Measurements from ENCODE around the gene TCF4. TPM values are rescaled to one million over a fixed set of nuclear protein-coding genes. Genes with fewer than 3 reads are reported as not detected.
A peak's percentile ranks its signal among the peaks of the same experiment; 100 is the strongest.

TCF4 gene
- total and polyA plus RNA-seq, 2 donors: 46.3 to 464 TPM

GRCh38 chr18:55457028-55457427 lies 131.0 kb downstream of the TCF4 start:
- Histone ChIP-seq H3K27ac (ENCODE audit: low read depth) (no peak overlapping the region), H3K36me3 (ENCODE audit: insufficient read depth) (no peaks in the 10 kb centered on the region), H3K4me1 (ENCODE audit: insufficient read depth) (no peaks in the 10 kb centered on the region), H3K4me3 (ENCODE audit: low read depth, low read length) (no peak overlapping the region)
- DNase-seq (ENCODE audit: extremely low spot score): no peak
- 73% methylated on average over 2 of the region's 2 CpGs for WGBS

- Histone ChIP-seq H3K4me3 (ENCODE audit: low read depth, low read length) (no peak overlapping the region), H3K36me3 (ENCODE audit: insufficient read depth) (no peaks in the 10 kb centered on the region), H3K4me1 (ENCODE audit: insufficient read depth) (peaks cover 2% of the 10 kb centered on the region), H3K27ac (ENCODE audit: low read depth) (no peak overlapping the region)
- no peak for DNase-seq (ENCODE audit: extremely low spot score)
- 86% methylated on average over 5 of the region's 5 CpGs for WGBS
Measured at GRCh38 chr18:55455938-55456337, 132.1 kb downstream of the TCF4 start.

- no peak overlapping the region for H3K4me3 ChIP-seq (ENCODE audit: low read depth, low read length)
- H3K27ac ChIP-seq (ENCODE audit: low read depth): no peak overlapping the region
- peaks cover 2% of the 10 kb centered on the region for H3K4me1 ChIP-seq (ENCODE audit: insufficient read depth)
- 72% methylated on average over 1 of the region's 1 CpG for WGBS
- no peaks in the 10 kb centered on the region for H3K36me3 ChIP-seq (ENCODE audit: insufficient read depth)
- no peak for DNase-seq (ENCODE audit: extremely low spot score)
Measured at GRCh38 chr18:55453186-55453585, 134.8 kb downstream of the TCF4 start.

GRCh38 chr18:55452123-55452611 lies 135.8 kb downstream of the TCF4 start:
- peak; percentile 45 for DNase-seq (ENCODE audit: extremely low spot score)
- H3K27ac ChIP-seq (ENCODE audit: low read depth): no peak overlapping the region
- H3K4me3 ChIP-seq (ENCODE audit: low read depth, low read length): no peak overlapping the region
- 67% methylated on average over 1 of the region's 1 CpG for WGBS
- peaks cover 2% of the 10 kb centered on the region for H3K4me1 ChIP-seq (ENCODE audit: insufficient read depth)
- no peaks in the 10 kb centered on the region for H3K36me3 ChIP-seq (ENCODE audit: insufficient read depth)

- no peaks in the 10 kb centered on the region for H3K36me3 ChIP-seq (ENCODE audit: insufficient read depth)
- H3K4me3 ChIP-seq (ENCODE audit: low read depth, low read length): no peak overlapping the region
- H3K27ac ChIP-seq (ENCODE audit: low read depth): no peak overlapping the region
- H3K4me1 ChIP-seq (ENCODE audit: insufficient read depth): peaks cover 2% of the 10 kb centered on the region
- DNase-seq (ENCODE audit: extremely low spot score): no peak
- 78% methylated on average over 8 of the region's 8 CpGs for WGBS
Measured at GRCh38 chr18:55449412-55450140, 138.4 kb downstream of the TCF4 start.

GRCh38 chr18:55448420-55448819 lies 139.6 kb downstream of the TCF4 start:
- DNase-seq (ENCODE audit: extremely low spot score): no peak
- H3K36me3 ChIP-seq (ENCODE audit: insufficient read depth): no peaks in the 10 kb centered on the region
- no peak overlapping the region for H3K4me3 ChIP-seq (ENCODE audit: low read depth, low read length)
- 87% methylated on average over 4 of the region's 4 CpGs for WGBS
- no peak overlapping the region for H3K27ac ChIP-seq (ENCODE audit: low read depth)
- peaks cover 2% of the 10 kb centered on the region for H3K4me1 ChIP-seq (ENCODE audit: insufficient read depth)

- no peaks in the 10 kb centered on the region for H3K36me3 ChIP-seq (ENCODE audit: insufficient read depth)
- 87% methylated on average over 3 of the region's 3 CpGs for WGBS
Measured at GRCh38 chr18:55447672-55448018, 140.3 kb downstream of the TCF4 start.

GRCh38 chr18:55446996-55447671 lies 140.9 kb downstream of the TCF4 start:
- DNase-seq (ENCODE audit: extremely low spot score): no peak
- 94% methylated on average over 5 of the region's 5 CpGs for WGBS
- Histone ChIP-seq H3K36me3 (ENCODE audit: insufficient read depth) (no peaks in the 10 kb centered on the region), H3K4me1 (ENCODE audit: insufficient read depth) (peaks cover 2% of the 10 kb centered on the region), H3K27ac (ENCODE audit: low read depth) (no peak overlapping the region), H3K4me3 (ENCODE audit: low read depth, low read length) (no peak overlapping the region)

More at GRCh38 chr18:55447672-55448018, 140.3 kb downstream of the TCF4 start:
- no peak for DNase-seq (ENCODE audit: extremely low spot score)
- Histone ChIP-seq H3K27ac (ENCODE audit: low read depth) (no peak overlapping the region), H3K4me3 (ENCODE audit: low read depth, low read length) (no peak overlapping the region), H3K4me1 (ENCODE audit: insufficient read depth) (peaks cover 2% of the 10 kb centered on the region)

GRCh38 chr18:55444536-55444935 lies 143.5 kb downstream of the TCF4 start:
- no peaks in the 10 kb centered on the region for H3K4me1 ChIP-seq (ENCODE audit: insufficient read depth)
- no peak for DNase-seq (ENCODE audit: extremely low spot score)
- WGBS: 90% methylated on average over 1 of the region's 1 CpG
- H3K4me3 ChIP-seq (ENCODE audit: low read depth, low read length): no peak overlapping the region
- no peak overlapping the region for H3K27ac ChIP-seq (ENCODE audit: low read depth)
- no peaks in the 10 kb centered on the region for H3K36me3 ChIP-seq (ENCODE audit: insufficient read depth)

- Histone ChIP-seq H3K4me1 (ENCODE audit: insufficient read depth) (no peaks in the 10 kb centered on the region), H3K27ac (ENCODE audit: low read depth) (no peak overlapping the region), H3K36me3 (ENCODE audit: insufficient read depth) (no peaks in the 10 kb centered on the region), H3K4me3 (ENCODE audit: low read depth, low read length) (no peak overlapping the region)
- WGBS: 98% methylated on average over 3 of the region's 3 CpGs
- DNase-seq (ENCODE audit: extremely low spot score): no peak
Measured at GRCh38 chr18:55443776-55444175, 144.2 kb downstream of the TCF4 start.

GRCh38 chr18:55442561-55442960 lies 145.4 kb downstream of the TCF4 start:
- no peak overlapping the region for H3K4me3 ChIP-seq (ENCODE audit: low read depth, low read length)
- DNase-seq (ENCODE audit: extremely low spot score): no peak
- WGBS: 85% methylated on average over 4 of the region's 4 CpGs
- H3K4me1 ChIP-seq (ENCODE audit: insufficient read depth): no peaks in the 10 kb centered on the region
- H3K27ac ChIP-seq (ENCODE audit: low read depth): no peak overlapping the region
- H3K36me3 ChIP-seq (ENCODE audit: insufficient read depth): no peaks in the 10 kb centered on the region

- Histone ChIP-seq H3K27ac (ENCODE audit: low read depth) (no peak overlapping the region), H3K4me3 (ENCODE audit: low read depth, low read length) (no peak overlapping the region), H3K4me1 (ENCODE audit: insufficient read depth) (no peaks in the 10 kb centered on the region), H3K36me3 (ENCODE audit: insufficient read depth) (no peaks in the 10 kb centered on the region)
- no peak for DNase-seq (ENCODE audit: extremely low spot score)
Measured at GRCh38 chr18:55440988-55441387, 147.0 kb downstream of the TCF4 start.

GRCh38 chr18:55439056-55439455 lies 148.9 kb downstream of the TCF4 start:
- Histone ChIP-seq H3K4me1 (ENCODE audit: insufficient read depth) (no peaks in the 10 kb centered on the region), H3K27ac (ENCODE audit: low read depth) (no peak overlapping the region), H3K4me3 (ENCODE audit: low read depth, low read length) (no peak overlapping the region), H3K36me3 (ENCODE audit: insufficient read depth) (no peaks in the 10 kb centered on the region)
- DNase-seq (ENCODE audit: extremely low spot score): no peak
- 85% methylated on average over 3 of the region's 3 CpGs for WGBS

- Histone ChIP-seq H3K27ac (ENCODE audit: low read depth) (no peak overlapping the region), H3K4me3 (ENCODE audit: low read depth, low read length) (no peak overlapping the region), H3K36me3 (ENCODE audit: insufficient read depth) (no peaks in the 10 kb centered on the region), H3K4me1 (ENCODE audit: insufficient read depth) (no peaks in the 10 kb centered on the region)
- WGBS: 94% methylated on average over 1 of the region's 1 CpG
- no peak for DNase-seq (ENCODE audit: extremely low spot score)
Measured at GRCh38 chr18:55435592-55435991, 152.4 kb downstream of the TCF4 start.
